NCI-H345 (cell line): ENCODE data around the gene GPR151.

Source experiments
- DNase-seq: peaks from one replicate; lab custom pipeline; 2025; lab: John Stamatoyannopoulos, UW

Gene GPR151

GRCh38 chr5:146520731-146521130 lies 4.7 kb upstream of the GPR151 start:
- no peak for DNase-seq

- DNase-seq, result no peak
These were observed 3.6 kb upstream of the GPR151 start for GRCh38 chr5:146519554-146519953.

- no peak for DNase-seq
These were observed 378 bp downstream of the GPR151 start for GRCh38 chr5:146515473-146516150.

- DNase-seq, result no peak
These were observed 1.4 kb downstream of the GPR151 start for GRCh38 chr5:146514575-146514974.

- no peak for DNase-seq
These were observed 2.5 kb downstream of the GPR151 start for GRCh38 chr5:146513462-146513861.

GRCh38 chr5:146510559-146511125 lies 5.3 kb downstream of the GPR151 start:
- no peak for DNase-seq

- no peak for DNase-seq
These were observed 8.6 kb downstream of the GPR151 start for GRCh38 chr5:146507428-146507827.

GRCh38 chr5:146499680-146500079 lies 16.3 kb downstream of the GPR151 start:
- DNase-seq, result no peak

GRCh38 chr5:146494656-146495055 lies 21.3 kb downstream of the GPR151 start:
- DNase-seq, result no peak

- DNase-seq, result no peak
These were observed 25.7 kb downstream of the GPR151 start for GRCh38 chr5:146490089-146490843.

- no peak for DNase-seq
These were observed 31.1 kb downstream of the GPR151 start for GRCh38 chr5:146484714-146485391.

- DNase-seq, result no peak
These were observed 33.2 kb downstream of the GPR151 start for GRCh38 chr5:146482775-146483174.

GRCh38 chr5:146475906-146476305 lies 40.1 kb downstream of the GPR151 start:
- no peak for DNase-seq

- no peak for DNase-seq
These were observed 40.7 kb downstream of the GPR151 start for GRCh38 chr5:146475190-146475780.

GRCh38 chr5:146474065-146474464 lies 41.9 kb downstream of the GPR151 start:
- no peak for DNase-seq

GRCh38 chr5:146467760-146468159 lies 48.2 kb downstream of the GPR151 start:
- no peak for DNase-seq

GRCh38 chr5:146466521-146467349 lies 49.3 kb downstream of the GPR151 start:
- DNase-seq, result no peak

GRCh38 chr5:146463446-146463845 lies 52.5 kb downstream of the GPR151 start:
- no peak for DNase-seq
